Measurements from ENCODE around the gene TP73.

Gene TP73

GRCh38 chr1:3632716-3633343, 19.5 kb upstream of the TP73 start:
- in situ Hi-C loops (cut with HindIII; ENCODE audit: low sequenced_read_pairs): loop anchor here (25.0 kb wide), 1 partner anchor 129 kb away; the partner anchor contains the start of genes CCDC27 and SMIM1

GRCh38 chr1:3633344-3634058, 18.8 kb upstream of the TP73 start:
- in situ Hi-C loops (cut with HindIII; ENCODE audit: low sequenced_read_pairs): loop anchor here (25.0 kb wide), 1 partner anchor 129 kb away; the partner anchor contains the start of genes CCDC27 and SMIM1

- in situ Hi-C loops (cut with HindIII; ENCODE audit: low sequenced_read_pairs): loop anchor here (25.0 kb wide), 1 partner anchor 128 kb away; the partner anchor contains the start of genes CCDC27 and SMIM1
Observed at GRCh38 chr1:3634059-3634800, 18.1 kb upstream of the TP73 start.

GRCh38 chr1:3636080-3636479, 16.2 kb upstream of the TP73 start:
- in situ Hi-C loops (cut with HindIII; ENCODE audit: low sequenced_read_pairs): loop anchor here (25.0 kb wide), 1 partner anchor 126 kb away; the partner anchor contains the start of genes CCDC27 and SMIM1

- in situ Hi-C loops (cut with HindIII; ENCODE audit: low sequenced_read_pairs): loop anchor here (25.0 kb wide), 1 partner anchor 126 kb away; the partner anchor contains the start of genes CCDC27 and SMIM1
Observed at GRCh38 chr1:3636531-3636930, 15.8 kb upstream of the TP73 start.

GRCh38 chr1:3638027-3638426, 14.3 kb upstream of the TP73 start:
- in situ Hi-C loops (cut with HindIII; ENCODE audit: low sequenced_read_pairs): loop anchor here (25.0 kb wide), 1 partner anchor 124 kb away; the partner anchor contains the start of genes CCDC27 and SMIM1

- in situ Hi-C loops (cut with HindIII; ENCODE audit: low sequenced_read_pairs): loop anchor here (25.0 kb wide), 1 partner anchor 124 kb away; the partner anchor contains the start of genes CCDC27 and SMIM1
Observed at GRCh38 chr1:3638676-3639075, 13.6 kb upstream of the TP73 start.

- in situ Hi-C loops (cut with HindIII; ENCODE audit: low sequenced_read_pairs): loop anchor here (25.0 kb wide), 1 partner anchor 123 kb away; the partner anchor contains the start of genes CCDC27 and SMIM1
Observed at GRCh38 chr1:3639397-3639911, 12.9 kb upstream of the TP73 start.

- in situ Hi-C loops (cut with HindIII; ENCODE audit: low sequenced_read_pairs): loop anchor here (25.0 kb wide), 1 partner anchor 122 kb away; the partner anchor contains the start of genes CCDC27 and SMIM1
Observed at GRCh38 chr1:3640121-3640837, 12.0 kb upstream of the TP73 start.

GRCh38 chr1:3641046-3641760, 11.1 kb upstream of the TP73 start:
- in situ Hi-C loops (cut with HindIII; ENCODE audit: low sequenced_read_pairs): loop anchor here (25.0 kb wide), 1 partner anchor 121 kb away; the partner anchor contains the start of genes CCDC27 and SMIM1

GRCh38 chr1:3641816-3642215, 10.5 kb upstream of the TP73 start:
- in situ Hi-C loops (cut with HindIII; ENCODE audit: low sequenced_read_pairs): loop anchor here (25.0 kb wide), 1 partner anchor 120 kb away; the partner anchor contains the start of genes CCDC27 and SMIM1

- in situ Hi-C loops (cut with HindIII; ENCODE audit: low sequenced_read_pairs): loop anchor here (25.0 kb wide), 1 partner anchor 119 kb away; the partner anchor contains the start of genes CCDC27 and SMIM1
Observed at GRCh38 chr1:3642919-3643675, 9.2 kb upstream of the TP73 start.

GRCh38 chr1:3644273-3644672, 8.0 kb upstream of the TP73 start:
- in situ Hi-C loops (cut with HindIII; ENCODE audit: low sequenced_read_pairs): loop anchor here (25.0 kb wide), 1 partner anchor 118 kb away; the partner anchor contains the start of genes CCDC27 and SMIM1

- in situ Hi-C loops (cut with HindIII; ENCODE audit: low sequenced_read_pairs): loop anchor here (25.0 kb wide), 1 partner anchor 117 kb away; the partner anchor contains the start of genes CCDC27 and SMIM1
Observed at GRCh38 chr1:3645247-3645646, 7.1 kb upstream of the TP73 start.

- in situ Hi-C loops (cut with HindIII; ENCODE audit: low sequenced_read_pairs): loop anchor here (25.0 kb wide), 1 partner anchor 116 kb away; the partner anchor contains the start of genes CCDC27 and SMIM1
Observed at GRCh38 chr1:3645666-3646355, 6.5 kb upstream of the TP73 start.

- in situ Hi-C loops (cut with HindIII; ENCODE audit: low sequenced_read_pairs): loop anchor here (25.0 kb wide), 1 partner anchor 116 kb away; the partner anchor contains the start of genes CCDC27 and SMIM1
Observed at GRCh38 chr1:3646596-3646995, 5.7 kb upstream of the TP73 start.
